D341Med (cell line): ENCODE data around the gene CNPY1.
"Not testable (repeated sequence)": the region's sequence is repeated elsewhere in the genome, so short reads cannot be mapped to it uniquely, and the experiment has no call there.

ENCODE experiments used
- DNase-seq: peaks from one replicate; pipeline ENCODE4 v3.0.0; 2012; ENCODE audit warnings: low spot score

CNPY1 gene

GRCh38 chr7:155533120-155533826, 13.1 kb downstream of the CNPY1 start:
- DNase-seq = peak; percentile 63

GRCh38 chr7:155532792-155533119, 13.6 kb downstream of the CNPY1 start:
- DNase-seq = no peak

GRCh38 chr7:155531681-155532080, 14.7 kb downstream of the CNPY1 start:
- DNase-seq = no peak

GRCh38 chr7:155530601-155531000, 15.8 kb downstream of the CNPY1 start:
- DNase-seq = no peak

GRCh38 chr7:155529845-155530244, 16.5 kb downstream of the CNPY1 start:
- DNase-seq = no peak

GRCh38 chr7:155529346-155529745, 17.0 kb downstream of the CNPY1 start:
- DNase-seq = no peak

GRCh38 chr7:155527664-155528063, 18.7 kb downstream of the CNPY1 start:
- DNase-seq = no peak

GRCh38 chr7:155526225-155526624, 20.1 kb downstream of the CNPY1 start:
- no peak for DNase-seq

GRCh38 chr7:155524018-155524556, 22.3 kb downstream of the CNPY1 start:
- DNase-seq = no peak

GRCh38 chr7:155523168-155523675, 23.1 kb downstream of the CNPY1 start:
- DNase-seq = no peak

GRCh38 chr7:155521743-155522398, 24.5 kb downstream of the CNPY1 start:
- DNase-seq = no peak

GRCh38 chr7:155521007-155521742, 25.2 kb downstream of the CNPY1 start:
- DNase-seq = no peak

- no peak for DNase-seq
Measured at GRCh38 chr7:155520114-155520513, 26.2 kb downstream of the CNPY1 start.

- DNase-seq = not testable (repeated sequence)
Measured at GRCh38 chr7:155519358-155519757, 27.0 kb downstream of the CNPY1 start.

GRCh38 chr7:155518633-155519032, 27.7 kb downstream of the CNPY1 start:
- DNase-seq = no peak

- DNase-seq = no peak
Measured at GRCh38 chr7:155517969-155518368, 28.4 kb downstream of the CNPY1 start.

GRCh38 chr7:155517452-155517851, 28.9 kb downstream of the CNPY1 start:
- no peak for DNase-seq

- DNase-seq = no peak
Measured at GRCh38 chr7:155516466-155516865, 29.9 kb downstream of the CNPY1 start.

GRCh38 chr7:155515318-155515717, 31.0 kb downstream of the CNPY1 start:
- DNase-seq = no peak

- DNase-seq = no peak
Measured at GRCh38 chr7:155514296-155514695, 32.1 kb downstream of the CNPY1 start.

GRCh38 chr7:155513543-155514285, 32.6 kb downstream of the CNPY1 start:
- no peak for DNase-seq
